Right atrium auricular region (tissue), 2 donors: ENCODE data around the gene P3H3. TPM values are rescaled to one million over a fixed set of nuclear protein-coding genes. Genes with fewer than 3 reads are reported as not detected.

ENCODE experiments used
- DNase-seq: peaks from one replicate; pipeline ENCODE4 v3.0.0-alpha.2; 2019; ENCODE audit warnings: low spot score
- H3K27ac ChIP-seq, 2 donors: fragments of 200-600 bp; sonication (generic); 1 replicate in 1 of 2; 2 replicates in 1 of 2; pipeline ENCODE4 v1.5.1; 2016 to 2019
- H3K27me3 ChIP-seq, 2 donors: fragments of 200-600 bp; sonication (generic); one replicate each; pipeline versions ENCODE4 v1.5.1 to v1.6.0; 2017 to 2019
- H3K36me3 ChIP-seq: fragments of 200-600 bp; sonication (generic); one replicate; pipeline ENCODE4 v1.5.1; 2016
- H3K4me1 ChIP-seq, 2 donors: fragments of 200-600 bp; sonication (generic); one replicate each; pipeline versions ENCODE4 v1.5.1 to v1.6.0; 2017 to 2019
- H3K4me3 ChIP-seq, 2 donors: fragments of 200-600 bp; sonication (generic); 1 replicate in 1 of 2; 2 replicates in 1 of 2; pipeline ENCODE4 v1.5.1; 2017 to 2019; ENCODE audit warnings: mild to moderate bottlenecking in 1 of 2, moderate library complexity in 1 of 2
- H3K9me3 ChIP-seq, 2 donors: fragments of 200-600 bp; sonication (generic); one replicate each; pipeline ENCODE4 v1.5.1; 2019
- total RNA-seq, 2 donors: library from RNA; depleted of rRNA; stranded (reverse); fragments of >200 nt; gene quantifications; one replicate each; pipeline ENCODE4 v1.1.0, GENCODE V29; 2016
- TF ChIP-seq, protein P1 (sequence below), 2 donors: fragments of 200-600 bp; sonication (generic); IDR thresholded peaks; one replicate each; pipeline ENCODE4 v1.5.1; 2019; ENCODE audit warnings: antibody characterized with exemption in 2 of 2

Gene P3H3
- total RNA-seq, 2 donors from 2014 or later, result 7.0 to 11.0 TPM

GRCh38 chr12:6823182-6824084 lies 4.8 kb upstream of the P3H3 start:
- Histone ChIP-seq H3K4me3 (no peak overlapping the region), H3K27me3 (no peaks in the 10 kb centered on the region), H3K36me3 (no peaks in the 10 kb centered on the region), H3K27ac (no peak overlapping the region), H3K4me1 (peaks cover 3 to 47% of the 10 kb centered on the region in 2 donors), H3K9me3 (no peaks in the 10 kb centered on the region)
- TF ChIP-seq, protein P1, sequence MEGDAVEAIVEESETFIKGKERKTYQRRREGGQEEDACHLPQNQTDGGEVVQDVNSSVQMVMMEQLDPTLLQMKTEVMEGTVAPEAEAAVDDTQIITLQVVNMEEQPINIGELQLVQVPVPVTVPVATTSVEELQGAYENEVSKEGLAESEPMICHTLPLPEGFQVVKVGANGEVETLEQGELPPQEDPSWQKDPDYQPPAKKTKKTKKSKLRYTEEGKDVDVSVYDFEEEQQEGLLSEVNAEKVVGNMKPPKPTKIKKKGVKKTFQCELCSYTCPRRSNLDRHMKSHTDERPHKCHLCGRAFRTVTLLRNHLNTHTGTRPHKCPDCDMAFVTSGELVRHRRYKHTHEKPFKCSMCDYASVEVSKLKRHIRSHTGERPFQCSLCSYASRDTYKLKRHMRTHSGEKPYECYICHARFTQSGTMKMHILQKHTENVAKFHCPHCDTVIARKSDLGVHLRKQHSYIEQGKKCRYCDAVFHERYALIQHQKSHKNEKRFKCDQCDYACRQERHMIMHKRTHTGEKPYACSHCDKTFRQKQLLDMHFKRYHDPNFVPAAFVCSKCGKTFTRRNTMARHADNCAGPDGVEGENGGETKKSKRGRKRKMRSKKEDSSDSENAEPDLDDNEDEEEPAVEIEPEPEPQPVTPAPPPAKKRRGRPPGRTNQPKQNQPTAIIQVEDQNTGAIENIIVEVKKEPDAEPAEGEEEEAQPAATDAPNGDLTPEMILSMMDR (IDR thresholded peaks at IDR 0.05), result no peak
- DNase-seq, result no peak

GRCh38 chr12:6824085-6824775 lies 4.0 kb upstream of the P3H3 start:
- no peak overlapping the region for H3K4me3 ChIP-seq
- no peak for DNase-seq
- TF ChIP-seq, protein P1 (IDR thresholded peaks at IDR 0.05), result no peak
- H3K4me1 ChIP-seq, result peaks cover 3 to 51% of the 10 kb centered on the region in 2 donors
- H3K9me3 ChIP-seq, result no peaks in the 10 kb centered on the region
- no peaks in the 10 kb centered on the region for H3K27me3 ChIP-seq
- H3K36me3 ChIP-seq, result no peaks in the 10 kb centered on the region
- H3K27ac ChIP-seq, result no peak overlapping the region

- H3K36me3 ChIP-seq, result no peaks in the 10 kb centered on the region
- TF ChIP-seq, protein P1 (IDR thresholded peaks at IDR 0.05), result no peak
- no peak overlapping the region for H3K27ac ChIP-seq
- H3K9me3 ChIP-seq, result no peaks in the 10 kb centered on the region
- no peak for DNase-seq
- H3K27me3 ChIP-seq, result no peaks in the 10 kb centered on the region
- H3K4me1 ChIP-seq, result peaks cover 3 to 58% of the 10 kb centered on the region in 2 donors
- H3K4me3 ChIP-seq, result no peak overlapping the region
Observed at GRCh38 chr12:6824901-6825381, 3.3 kb upstream of the P3H3 start.

- Histone ChIP-seq H3K4me1 (peaks cover 3 to 58% of the 10 kb centered on the region in 2 donors), H3K36me3 (no peaks in the 10 kb centered on the region), H3K27me3 (no peaks in the 10 kb centered on the region), H3K27ac (no peak overlapping the region), H3K9me3 (no peaks in the 10 kb centered on the region), H3K4me3 (peak overlapping the region in 1 of 2 donors; percentile 7)
- TF ChIP-seq, protein P1 (IDR thresholded peaks at IDR 0.05), result peak; percentile 66 to 95
- DNase-seq, result peak; percentile 90
Observed at GRCh38 chr12:6825398-6826124, 2.6 kb upstream of the P3H3 start.

- DNase-seq, result no peak
- TF ChIP-seq, protein P1 (IDR thresholded peaks at IDR 0.05), result no peak
Observed at GRCh38 chr12:6826125-6826733, 2.0 kb upstream of the P3H3 start.

More at GRCh38 chr12:6826125-6826733, 2.0 kb upstream of the P3H3 start:
- Histone ChIP-seq H3K9me3 (no peaks in the 10 kb centered on the region), H3K27me3 (no peaks in the 10 kb centered on the region), H3K4me1 (peaks cover under 1 to 52% of the 10 kb centered on the region in 2 donors), H3K36me3 (no peaks in the 10 kb centered on the region), H3K27ac (no peak overlapping the region), H3K4me3 (no peak overlapping the region)
